Stimulated activated CD4-positive, alpha-beta T cell treated with anti-CD3 and anti-CD28 coated beads, Interleukin-4, amount 100 ng/mL, for 24 hours (primary cell): ENCODE data around the gene DAPK1.
"Not testable (repeated sequence)": the region's sequence is repeated elsewhere in the genome, so short reads cannot be mapped to it uniquely, and the experiment has no call there.

Experiments used
- DNase-seq: peaks from one replicate; pipeline ENCODE4 v3.0.0-alpha.2; 2020

The DAPK1 gene

DNA sequence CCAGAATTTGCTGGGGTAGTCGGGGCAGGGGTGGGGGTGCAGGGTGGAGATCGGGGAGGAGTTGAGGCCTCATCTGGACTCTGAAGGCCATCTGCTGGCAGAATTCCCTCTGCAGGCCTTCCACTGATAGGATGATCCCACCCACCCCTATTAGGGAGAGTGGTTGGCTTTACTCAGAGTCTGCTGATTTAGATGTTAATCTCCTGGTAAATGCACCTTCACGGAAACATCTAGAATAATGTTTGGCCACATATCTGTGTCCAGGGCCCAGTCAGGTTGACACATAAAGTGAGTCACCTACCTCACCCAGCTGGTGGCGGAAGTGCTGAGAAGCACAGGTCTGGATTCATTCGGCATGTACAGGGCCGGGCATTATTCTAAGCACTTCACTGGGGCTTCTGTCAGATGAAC lies 50.0 kb downstream of the DAPK1 start:
- no peak for DNase-seq

DNA sequence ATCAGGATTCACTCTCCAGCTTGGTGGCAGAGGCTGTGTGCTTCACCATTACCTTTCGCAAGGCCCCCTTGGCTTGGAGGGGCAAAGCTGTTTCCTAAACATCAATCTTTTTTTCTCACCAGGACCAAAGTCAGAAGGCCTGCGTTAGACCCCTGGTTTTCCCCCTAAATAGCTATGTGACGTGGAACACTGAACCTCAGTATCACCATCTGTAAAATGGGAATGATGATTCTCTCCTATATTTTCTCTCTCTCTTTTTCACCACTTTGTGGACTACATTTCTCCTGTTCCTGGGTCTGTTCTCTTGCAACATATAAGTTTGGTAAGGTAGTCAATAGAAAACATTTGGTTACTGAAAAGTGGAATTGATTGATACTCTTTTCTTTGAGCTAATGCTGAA lies 50.5 kb downstream of the DAPK1 start:
- no peak for DNase-seq

DNA sequence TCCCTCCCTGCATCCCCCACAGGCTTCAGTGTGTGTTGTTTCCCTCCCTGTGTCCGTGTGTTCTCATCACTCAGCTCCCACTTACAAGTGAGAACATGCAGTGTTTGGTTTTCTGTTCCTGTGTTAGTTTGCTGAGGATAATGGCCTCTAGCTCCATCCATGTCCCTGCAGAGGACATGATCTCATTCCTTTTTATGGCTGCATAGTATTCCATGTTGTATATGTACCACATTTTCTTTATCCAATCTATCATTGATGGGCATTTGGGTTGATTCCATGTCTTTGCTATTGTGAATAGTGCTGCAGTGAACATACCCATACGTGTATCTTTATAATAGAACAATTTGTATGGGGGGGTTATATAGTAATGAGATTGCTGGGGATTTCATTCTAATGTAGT lies 51.4 kb downstream of the DAPK1 start:
- not testable (repeated sequence) for DNase-seq

DNA sequence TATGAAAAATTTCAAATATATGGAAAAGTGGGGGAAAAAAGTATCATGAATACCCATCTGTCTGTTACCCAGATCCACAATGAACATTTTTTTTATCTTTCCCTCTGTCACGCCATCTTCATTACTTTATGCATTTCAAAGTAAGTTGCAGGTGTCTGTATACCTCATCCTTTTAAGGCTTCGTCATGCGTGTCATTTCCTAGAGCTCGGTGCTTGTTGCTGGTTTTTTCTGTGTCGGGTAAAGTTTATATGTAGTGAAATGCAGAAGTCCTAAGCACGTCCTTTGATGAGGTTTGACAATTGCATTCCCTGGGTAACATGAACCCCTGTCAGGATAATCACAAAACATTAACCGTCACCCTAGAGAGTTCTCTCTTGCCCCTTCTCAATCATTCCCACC lies 52.1 kb downstream of the DAPK1 start:
- no peak for DNase-seq

DNA sequence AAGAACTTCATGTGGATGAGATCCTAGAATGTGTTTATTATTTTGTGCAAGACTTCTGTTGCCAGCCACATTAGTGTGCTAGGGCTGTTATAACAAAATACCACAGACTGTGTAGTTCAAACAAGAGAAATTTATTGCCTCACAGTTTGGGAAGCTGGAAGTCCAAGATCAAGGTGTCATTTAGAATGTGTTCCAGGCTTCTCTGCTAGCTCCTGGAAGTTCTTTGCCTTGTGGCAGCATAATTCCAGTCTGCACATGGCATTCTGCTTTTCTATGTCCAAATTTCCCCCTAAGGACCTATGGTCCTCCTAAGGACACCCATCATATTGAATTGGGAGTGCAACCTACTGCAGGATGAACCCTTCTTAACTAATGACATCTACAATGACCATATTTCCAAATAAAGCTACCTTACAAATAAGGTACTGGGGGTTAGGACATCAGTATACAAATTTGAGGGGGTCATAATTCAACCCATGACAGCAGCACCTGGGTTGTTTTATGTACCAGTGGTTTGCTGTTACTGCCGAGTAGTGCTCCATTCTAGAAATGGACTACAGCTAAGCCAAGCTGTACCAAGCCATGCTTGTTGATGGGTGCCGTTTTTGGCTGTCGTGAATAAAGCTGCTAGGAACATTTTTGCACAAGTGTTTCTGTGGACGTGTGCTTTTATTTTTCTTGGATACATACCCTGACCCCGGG lies 52.7 kb downstream of the DAPK1 start:
- DNase-seq: no peak

DNA sequence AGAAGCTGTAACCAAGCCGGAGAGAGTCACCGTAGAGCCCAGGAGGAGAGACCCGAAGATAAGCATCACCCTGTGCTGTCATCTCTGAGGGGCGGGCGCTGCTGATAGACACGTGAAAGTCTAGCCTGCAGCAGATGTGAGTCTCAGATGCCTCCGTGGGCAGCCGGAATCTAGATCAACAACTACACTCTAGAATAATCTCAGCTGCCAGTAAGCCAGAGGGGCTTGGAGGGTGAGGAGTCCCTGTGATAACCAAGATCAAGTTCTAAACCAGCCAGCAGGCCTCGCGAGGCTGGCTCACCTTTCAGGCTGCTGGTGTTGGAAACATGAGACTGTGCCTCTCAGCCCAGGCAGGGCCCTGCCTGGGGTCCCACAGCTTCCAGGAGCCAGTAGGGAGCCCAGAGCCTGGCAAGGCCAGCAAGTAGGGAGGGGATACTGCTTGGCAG lies 54.1 kb downstream of the DAPK1 start:
- no peak for DNase-seq

DNA sequence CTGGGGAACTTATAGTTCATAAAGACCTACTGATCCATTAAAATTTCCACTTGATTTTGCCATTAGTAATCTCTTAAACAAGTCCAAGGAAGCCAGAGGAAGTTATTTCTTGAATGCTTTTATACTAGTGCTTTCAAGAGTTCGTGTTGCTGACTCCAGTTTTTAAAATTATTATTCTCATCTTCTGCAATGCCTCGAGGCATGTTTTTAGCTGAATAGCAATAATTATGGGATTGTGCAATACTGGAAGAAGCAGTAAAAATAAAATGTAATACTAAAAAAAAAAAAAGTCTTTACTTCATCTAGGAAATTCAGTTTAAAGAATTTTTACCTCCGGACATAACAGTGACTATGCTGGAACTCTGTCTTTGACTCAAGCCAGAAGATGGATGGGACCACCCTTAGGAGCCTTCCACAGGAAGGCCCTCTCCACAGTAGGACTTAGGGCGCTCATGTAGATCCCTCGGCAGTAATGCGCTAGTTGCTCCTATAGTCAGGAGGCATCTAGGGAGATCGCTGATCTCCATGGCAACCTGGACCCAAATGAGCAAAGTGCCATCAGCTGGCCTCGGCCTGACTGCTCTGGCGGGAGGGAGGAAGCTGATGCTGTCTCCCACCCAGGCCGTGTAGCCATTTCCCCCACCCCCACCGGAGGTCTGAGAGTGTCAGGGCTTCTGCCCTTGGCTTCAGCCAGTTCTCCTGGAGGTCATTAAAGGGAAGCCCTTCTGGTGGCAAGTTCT lies 56.7 kb downstream of the DAPK1 start:
- no peak for DNase-seq

DNA sequence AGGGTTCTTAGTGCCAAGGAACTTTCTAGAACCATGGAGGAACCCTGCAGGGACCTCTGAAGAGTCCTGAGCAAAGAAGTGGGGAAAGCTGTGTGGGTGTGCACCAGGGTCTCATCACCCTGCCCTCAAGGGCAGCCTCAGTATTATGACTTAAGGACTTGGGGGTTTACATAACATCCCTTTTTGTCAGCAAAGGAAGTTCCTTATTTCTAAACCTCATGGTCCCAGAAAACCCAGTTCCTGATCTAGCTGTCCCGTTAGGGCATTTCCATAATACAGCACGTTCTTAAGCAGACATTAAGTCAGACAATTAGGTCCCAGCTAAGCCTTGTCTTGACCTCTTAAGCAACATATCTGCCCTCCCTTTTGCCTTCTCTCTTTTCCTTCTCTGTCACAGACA lies 57.3 kb downstream of the DAPK1 start:
- DNase-seq: no peak

DNA sequence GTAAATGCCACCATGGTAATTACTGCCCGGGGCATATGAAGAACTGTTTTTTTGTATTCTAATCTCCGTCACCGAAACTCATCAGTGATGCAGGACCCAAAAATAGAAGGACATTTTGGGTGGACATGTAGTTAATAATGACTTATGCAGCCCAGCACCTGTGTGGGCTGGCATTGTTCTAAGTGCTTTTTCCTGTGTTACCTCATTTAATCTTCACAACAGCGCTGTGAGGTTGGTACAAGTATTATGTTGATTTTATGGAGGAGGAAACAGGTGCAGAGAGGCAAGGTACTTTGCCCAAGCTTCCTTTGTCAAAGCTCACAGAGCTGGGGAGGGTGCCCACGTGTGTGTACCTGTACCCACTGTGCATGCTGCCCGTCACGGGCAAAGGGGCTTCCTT lies 58.4 kb downstream of the DAPK1 start:
- no peak for DNase-seq

DNA sequence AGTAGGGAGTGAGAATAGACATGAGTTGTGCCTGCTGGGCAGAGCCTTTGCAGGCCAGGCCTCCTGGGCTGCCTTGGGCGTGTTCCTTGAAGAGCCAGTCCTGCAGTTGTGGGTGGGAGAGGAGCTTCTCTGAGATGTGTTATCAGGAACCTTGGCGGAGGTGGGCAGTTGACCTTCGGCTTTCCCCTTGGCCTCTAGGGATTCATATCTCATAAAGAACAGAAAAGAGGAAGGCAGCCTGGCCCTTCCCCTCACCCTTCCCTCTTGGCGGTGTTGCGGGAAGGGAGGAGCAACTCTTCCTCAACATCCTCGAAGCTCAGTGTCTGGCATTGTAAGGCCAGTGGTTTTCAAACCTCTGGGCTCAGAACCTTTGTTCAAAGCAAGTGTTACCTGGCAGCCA lies 59.2 kb downstream of the DAPK1 start:
- no peak for DNase-seq

DNA sequence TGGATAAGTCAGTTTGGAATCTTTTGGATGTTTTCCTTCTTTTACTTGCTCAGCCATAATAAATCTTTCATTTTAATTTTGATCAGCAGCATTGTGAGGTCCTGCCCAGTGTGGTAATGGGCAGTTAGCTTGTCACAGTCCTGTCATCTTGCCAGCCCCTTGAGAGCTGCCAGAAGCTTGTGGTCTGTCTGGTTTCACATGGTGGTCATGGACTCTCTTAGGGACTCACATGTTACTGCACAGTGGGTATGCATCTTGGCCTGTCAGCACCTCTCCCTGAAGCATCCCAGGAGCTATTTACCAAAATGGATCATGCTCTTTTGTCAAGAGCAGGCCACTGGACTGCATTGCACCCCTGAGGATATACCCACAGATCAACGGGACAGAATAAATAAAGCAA lies 60.3 kb downstream of the DAPK1 start:
- no peak for DNase-seq

DNA sequence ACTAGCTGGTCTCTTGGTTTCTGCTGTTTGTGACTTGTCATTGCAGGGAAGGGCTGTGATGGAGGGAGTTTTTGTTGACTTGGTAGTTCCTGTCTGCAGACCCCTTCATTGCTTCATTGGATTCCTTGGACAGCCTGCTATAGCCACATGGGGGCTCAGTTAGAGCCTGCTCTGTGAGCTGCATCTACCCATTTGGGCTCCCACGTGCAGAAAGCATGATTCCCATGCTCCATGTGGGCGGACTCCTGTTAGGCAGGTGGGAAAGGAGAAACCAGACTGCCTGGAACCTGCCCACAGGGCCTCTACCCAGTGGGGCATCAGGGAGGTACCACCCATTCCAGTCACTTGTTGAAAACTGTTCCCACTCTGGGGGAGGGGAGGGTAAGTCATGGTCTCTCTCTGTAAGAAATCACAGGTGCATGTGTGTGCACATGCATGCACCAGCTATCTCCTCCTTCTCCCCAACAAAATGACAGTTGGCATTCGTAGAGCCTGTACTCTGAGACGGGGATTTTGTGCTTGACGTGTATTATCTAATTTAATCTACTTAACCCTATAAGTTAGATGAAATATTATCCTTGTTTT lies 61.0 kb downstream of the DAPK1 start:
- DNase-seq: no peak

DNA sequence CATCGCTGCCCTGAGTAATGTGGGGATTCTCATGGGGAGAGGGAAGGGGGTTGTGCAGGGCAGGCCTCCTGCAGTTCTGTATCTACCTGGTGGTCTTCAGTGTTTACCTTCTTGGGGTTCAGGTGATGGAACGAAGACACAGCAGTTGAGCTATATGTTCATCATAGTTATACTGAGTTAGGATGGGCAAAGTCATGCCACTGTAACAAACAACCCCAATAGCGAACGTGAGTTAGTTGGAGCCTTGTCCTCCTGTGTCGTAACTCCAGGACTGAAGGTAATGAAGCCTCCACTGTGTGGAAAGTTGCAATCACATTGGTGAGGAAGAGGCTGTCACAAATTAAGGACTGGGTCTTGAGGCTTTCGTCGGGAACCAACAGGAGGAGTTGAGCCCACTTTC lies 64.4 kb downstream of the DAPK1 start:
- DNase-seq: no peak

DNA sequence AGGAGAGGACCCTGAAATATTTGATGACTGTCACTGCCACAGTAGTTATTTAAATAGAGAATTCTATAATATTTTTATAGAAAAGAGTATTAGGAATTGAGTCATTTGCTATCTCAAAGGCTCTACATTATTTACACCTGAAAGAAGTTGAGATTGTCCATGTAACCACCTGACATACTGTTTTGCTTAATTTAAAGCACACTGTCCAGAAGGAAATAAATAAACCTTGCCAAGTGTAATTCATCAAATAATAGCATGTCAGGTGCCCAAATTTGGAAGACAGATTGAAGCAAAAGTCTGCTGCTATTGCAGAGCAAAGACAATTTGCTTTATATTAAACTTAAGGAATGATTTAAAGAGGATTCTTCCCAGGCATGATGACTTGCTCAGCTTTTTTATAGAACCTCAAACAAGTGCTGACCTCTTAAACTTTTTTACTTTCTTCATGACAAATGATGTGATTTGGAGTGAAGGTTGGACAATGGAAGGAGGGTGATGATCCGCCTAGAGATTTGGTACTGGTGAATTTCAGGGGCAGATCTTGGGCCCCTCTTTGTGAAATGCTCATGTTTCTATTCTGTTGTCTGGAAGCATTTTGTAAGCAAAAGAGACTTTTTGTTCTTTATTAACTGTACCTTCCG lies 65.0 kb downstream of the DAPK1 start:
- no peak for DNase-seq

DNA sequence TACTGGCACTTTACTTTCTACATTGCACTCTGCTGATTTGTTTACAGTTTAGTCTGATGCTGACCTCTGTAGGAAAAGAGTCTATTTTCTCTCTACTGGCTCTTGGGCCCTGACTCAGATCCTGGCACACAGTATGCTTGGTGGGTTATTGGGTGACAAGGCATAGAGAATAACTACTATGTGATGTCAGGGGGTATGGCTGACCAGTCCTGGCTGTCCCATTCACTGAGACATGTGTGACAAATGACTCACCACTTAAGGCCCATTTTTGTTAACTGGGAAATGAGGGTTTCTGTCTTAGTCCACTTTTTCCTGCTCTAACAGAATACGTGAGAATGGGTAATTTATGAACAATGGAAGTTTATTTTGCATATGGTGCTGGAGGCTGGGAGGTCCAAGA lies 66.4 kb downstream of the DAPK1 start:
- no peak for DNase-seq

DNA sequence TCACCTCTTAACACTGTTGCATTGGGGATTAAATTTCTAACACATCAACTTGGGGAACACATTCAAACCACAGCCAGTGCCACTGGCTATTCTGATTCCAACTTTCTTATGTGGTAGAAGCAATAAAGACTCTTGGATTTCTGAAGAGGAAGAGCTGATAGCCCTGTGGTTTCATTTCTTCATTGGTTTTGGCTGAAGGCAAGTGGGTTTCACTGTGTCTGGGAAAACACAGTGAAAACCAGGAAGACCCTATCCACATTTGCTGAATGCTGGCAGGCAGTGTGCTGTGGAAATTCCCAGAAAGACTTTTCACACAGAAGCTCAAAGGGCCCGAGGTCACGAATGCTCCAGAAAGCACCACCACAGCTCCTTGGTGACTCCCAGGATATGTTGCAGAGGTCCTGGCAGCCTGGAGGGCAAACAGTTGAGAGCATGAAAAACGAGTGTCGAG lies 67.1 kb downstream of the DAPK1 start:
- DNase-seq: no peak

DNA sequence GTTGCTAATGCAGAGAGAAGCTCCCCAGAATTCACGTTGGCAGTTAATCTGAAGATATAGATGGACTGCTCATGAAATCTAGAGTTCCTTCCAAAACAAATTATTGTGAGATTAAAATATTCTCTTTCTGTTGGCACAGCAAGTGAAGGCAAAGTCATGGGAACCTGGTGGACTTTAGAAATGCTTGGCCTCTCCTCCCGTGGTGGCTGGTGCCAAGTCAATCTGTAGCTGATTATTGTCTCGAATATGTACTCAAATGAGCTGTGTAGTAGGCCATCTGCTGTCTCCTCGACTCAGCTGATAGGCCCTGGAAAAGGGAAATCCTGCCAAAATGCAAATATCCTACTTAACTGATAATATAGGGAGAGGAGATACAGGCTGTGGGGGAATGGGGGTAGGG lies 69.3 kb downstream of the DAPK1 start:
- no peak for DNase-seq

DNA sequence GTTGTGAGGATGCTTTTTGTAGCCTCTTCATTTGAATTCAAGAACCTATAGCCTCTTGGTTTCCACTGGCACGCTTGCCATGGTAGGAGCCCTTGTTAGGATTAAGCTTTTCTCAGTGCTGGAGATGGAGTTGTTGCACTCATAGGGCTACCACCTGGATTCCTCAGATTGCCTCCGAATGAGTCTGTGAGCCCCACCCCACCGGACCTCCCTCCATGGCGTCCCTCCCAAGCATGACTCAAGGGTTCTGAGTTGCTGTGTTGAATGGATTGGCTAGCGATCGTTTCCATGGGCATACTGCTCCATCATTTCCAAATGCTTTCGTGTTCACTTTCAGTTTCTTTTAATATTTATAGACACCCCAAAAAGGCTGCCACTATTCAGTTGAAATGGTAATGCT lies 69.9 kb downstream of the DAPK1 start:
- no peak for DNase-seq

DNA sequence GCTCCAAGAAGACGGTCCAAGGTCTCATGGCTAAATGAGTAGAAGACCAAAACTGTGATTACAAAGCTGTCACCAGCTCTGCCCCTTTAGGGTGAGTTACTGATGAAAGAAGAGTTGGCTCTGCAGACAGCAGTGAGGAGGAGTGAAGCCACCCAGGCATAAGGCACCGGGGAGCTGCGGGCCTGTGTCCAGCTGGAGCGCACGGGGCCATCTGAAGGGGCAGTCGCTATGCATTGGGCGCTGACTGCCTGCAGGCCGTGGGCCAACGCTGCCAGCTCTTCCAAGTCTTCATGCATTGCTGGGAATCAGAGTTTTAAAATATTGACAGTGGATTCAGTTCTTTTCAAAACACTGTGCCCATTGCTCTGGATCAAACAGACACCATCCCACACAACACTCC lies 70.3 kb downstream of the DAPK1 start:
- DNase-seq: no peak

DNA sequence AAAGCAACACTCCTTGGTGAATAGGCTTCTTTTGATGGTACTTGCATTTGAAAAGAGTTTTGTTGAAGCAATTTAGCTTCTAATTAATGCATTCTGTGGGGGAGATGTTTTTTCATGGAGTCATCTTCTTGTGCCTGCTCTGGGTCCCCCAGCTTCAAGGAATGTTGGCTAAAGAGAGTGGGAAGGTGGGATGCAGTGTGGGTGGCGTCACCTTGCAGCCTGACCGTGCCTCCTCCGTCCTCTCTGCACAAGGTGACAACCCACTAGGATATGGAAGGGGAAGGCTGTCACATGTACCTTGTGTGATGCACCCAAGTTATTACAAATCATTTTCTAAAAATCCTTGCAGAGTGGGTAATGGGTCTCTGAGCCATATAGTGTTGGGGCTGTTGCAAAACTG lies 70.7 kb downstream of the DAPK1 start:
- DNase-seq: no peak

DNA sequence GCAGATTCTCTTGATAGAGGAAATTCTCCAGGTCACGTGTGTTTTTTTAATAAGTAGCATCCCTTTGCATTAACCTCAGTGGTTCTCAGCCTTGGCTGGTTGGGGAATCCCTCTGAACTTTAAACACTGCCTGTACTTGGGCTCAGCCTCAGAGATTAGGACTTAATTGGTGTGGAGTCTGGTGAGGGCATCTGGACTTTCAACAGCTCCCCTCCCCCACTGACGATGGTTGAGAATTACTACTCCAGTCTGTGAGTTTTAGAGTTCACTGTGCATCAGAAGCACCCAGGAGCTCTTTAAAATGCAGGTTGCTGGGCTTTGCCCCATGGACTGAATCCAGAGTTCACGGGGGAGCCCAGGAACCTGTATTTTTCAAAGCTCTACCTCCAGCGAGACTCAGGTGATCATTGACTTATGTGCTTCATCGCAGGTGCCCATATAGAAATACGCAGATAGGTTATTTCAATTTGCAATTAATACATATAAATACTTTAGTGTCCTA lies 71.4 kb downstream of the DAPK1 start:
- no peak for DNase-seq

DNA sequence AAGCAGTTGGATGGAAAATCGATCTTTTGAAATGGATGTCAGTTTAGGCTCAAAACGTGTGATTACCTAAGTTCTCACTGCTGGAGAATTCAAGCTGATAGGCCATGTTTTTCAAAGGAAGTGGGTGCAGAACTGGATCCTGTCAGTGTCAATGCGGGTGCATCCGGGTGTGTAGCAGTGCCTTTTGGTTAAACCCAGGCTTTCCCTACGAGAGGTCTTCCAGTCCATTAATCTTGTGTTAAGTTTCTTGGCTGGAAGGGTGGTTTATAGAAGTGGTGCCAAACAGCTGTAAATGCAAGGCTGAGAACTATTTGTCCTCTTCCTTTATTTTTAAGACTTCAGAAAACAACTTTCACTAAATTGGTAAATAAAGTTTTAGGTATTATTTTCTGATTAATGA lies 71.9 kb downstream of the DAPK1 start:
- no peak for DNase-seq
